Neural cell (in vitro differentiated cells): ENCODE measurements around the gene P2RX3. TPM values are rescaled to one million over a fixed set of nuclear protein-coding genes. Genes with fewer than 3 reads are reported as not detected.

ENCODE experiments used
- H2AFZ ChIP-seq: fragments of 200-600, 300-800 bp; sonication (generic), shearing (Covaris generic); 2 replicates; pipeline ENCODE4 v1.6.0; 2014; ENCODE audit warnings: low read depth, mild to moderate bottlenecking, antibody characterized with exemption, low read length, moderate library complexity
- H3F3A ChIP-seq: fragments of 200-600 bp; shearing (Covaris generic); 2 replicates; pipeline ENCODE4 v1.6.1; 2016; ENCODE audit warnings: mild to moderate bottlenecking, moderate library complexity, mixed read lengths, antibody characterized with exemption, low read length; ENCODE audit not compliant: insufficient read depth, poor library complexity, severe bottlenecking
- H3K27ac ChIP-seq: fragments of 200-600, 300-800 bp; sonication (generic), shearing (Covaris generic); 2 replicates; pipeline ENCODE4 v1.5.1; 2014; ENCODE audit warnings: mild to moderate bottlenecking, low read length, moderate library complexity
- H3K27me3 ChIP-seq: fragments of 300-800, 200-600 bp; sonication (generic), shearing (Covaris generic); 2 replicates; pipeline ENCODE4 v1.6.0; 2014; ENCODE audit warnings: mild to moderate bottlenecking, low read depth, low read length, moderate library complexity; ENCODE audit not compliant: insufficient read depth
- H3K36me3 ChIP-seq: fragments of 300-800, 200-600 bp; sonication (generic), shearing (Covaris generic); 2 replicates; pipeline ENCODE4 v1.5.1; 2014; ENCODE audit warnings: mild to moderate bottlenecking, antibody characterized with exemption, low read length, moderate library complexity; ENCODE audit not compliant: insufficient read depth
- H3K4me2 ChIP-seq: fragments of 300-800, 200-600 bp; sonication (generic), shearing (Covaris generic); 2 replicates; pipeline ENCODE4 v1.6.0; 2014; ENCODE audit warnings: mild to moderate bottlenecking, low read length
- H3K4me3 ChIP-seq: fragments of 300-800, 200-600 bp; sonication (generic), shearing (Covaris generic); 2 replicates; pipeline ENCODE4 v1.5.1; 2014; ENCODE audit warnings: mild to moderate bottlenecking, low read length, moderate library complexity
- H3K79me2 ChIP-seq: fragments of 200-600 bp; shearing (Covaris generic); replicated peaks from 2 replicates; pipeline ENCODE4 v1.6.0; 2014; ENCODE audit warnings: mild to moderate bottlenecking, low read length, moderate library complexity; ENCODE audit not compliant: insufficient read depth
- H3K9ac ChIP-seq: fragments of 300-800, 200-600 bp; sonication (generic), shearing (Covaris generic); 2 replicates; pipeline ENCODE4 v1.6.1; 2016; ENCODE audit warnings: mild to moderate bottlenecking, low read length, mixed read lengths
- H3K9me2 ChIP-seq: fragments of 200-600 bp; shearing (Covaris generic); 2 replicates; pipeline ENCODE4 v1.6.1; 2016; ENCODE audit warnings: mild to moderate bottlenecking, low read length, mixed read lengths; ENCODE audit not compliant: insufficient read depth
- H3K9me3 ChIP-seq: fragments of 200-600, 300-800 bp; sonication (generic), shearing (Covaris generic); 2 replicates; pipeline ENCODE4 v1.6.1; 2016; ENCODE audit warnings: mild to moderate bottlenecking, mixed run types, low read length, moderate library complexity, mixed read lengths
- H4K20me1 ChIP-seq: fragments of 200-600 bp; shearing (Covaris generic); 2 replicates; pipeline ENCODE4 v1.6.1; 2016; ENCODE audit warnings: mild to moderate bottlenecking, mixed run types; ENCODE audit not compliant: insufficient read depth
- CTCF ChIP-seq: fragments of 450-650 bp; IDR thresholded peaks from 2 replicates; pipeline ENCODE4 v1.5.1; 2014; ENCODE audit warnings: antibody characterized with exemption, mild to moderate bottlenecking, moderate library complexity; ENCODE audit not compliant: poor library complexity, severe bottlenecking
- EP300 ChIP-seq: fragments of 450-650 bp; conservative IDR thresholded peaks from 2 replicates; pipeline ENCODE4 v1.6.1; 2014; ENCODE audit warnings: antibody characterized with exemption, mild to moderate bottlenecking, moderate library complexity; ENCODE audit not compliant: poor library complexity, severe bottlenecking
- EZH2 ChIP-seq: fragments of 200-600, 300-800 bp; shearing (Covaris generic), sonication (generic); IDR thresholded peaks from 2 replicates; pipeline ENCODE4 v1.6.1; 2014; ENCODE audit warnings: antibody characterized with exemption, low read length, borderline replicate concordance, mild to moderate bottlenecking; ENCODE audit not compliant: insufficient read depth, poor library complexity, severe bottlenecking
- MXI1 ChIP-seq: fragments of 450-650 bp; conservative IDR thresholded peaks from 2 replicates; pipeline ENCODE4 v1.6.1; 2014; ENCODE audit warnings: antibody characterized with exemption, mild to moderate bottlenecking; ENCODE audit not compliant: poor library complexity, severe bottlenecking
- POLR2AphosphoS5 ChIP-seq: IDR thresholded peaks from 2 replicates; pipeline ENCODE4 v1.6.1; 2012
- RAD21 ChIP-seq: fragments of 450-650 bp; conservative IDR thresholded peaks from 2 replicates; pipeline ENCODE4 v1.6.1; 2014; ENCODE audit warnings: antibody characterized with exemption, mild to moderate bottlenecking, moderate library complexity
- REST ChIP-seq: IDR thresholded peaks from 2 replicates; pipeline ENCODE4 v1.6.1; 2012; ENCODE audit warnings: borderline replicate concordance
- SMC3 ChIP-seq: fragments of 450-650 bp; conservative IDR thresholded peaks from 2 replicates; pipeline ENCODE4 v1.6.1; 2014; ENCODE audit warnings: antibody characterized with exemption, mild to moderate bottlenecking, moderate library complexity; ENCODE audit not compliant: poor library complexity
- TAF1 ChIP-seq: IDR thresholded peaks from 2 replicates; pipeline ENCODE4 v1.6.1; 2012; ENCODE audit warnings: low read depth
- polyA plus RNA-seq: library from polyadenylated mRNA; depleted of rRNA; stranded (reverse); fragments of >200 nt; gene quantifications from 2 replicates; pipeline ENCODE4 v1.2.3, GENCODE V29; 2014

The P2RX3 gene
- polyA plus RNA-seq, 1 donor from 2014 or later: not detected

GRCh38 chr11:57378186-57378585 lies 40.0 kb downstream of the P2RX3 start:
- Histone ChIP-seq H3K9me3 (no peaks in the 10 kb centered on the region), H4K20me1 (no peaks in the 10 kb centered on the region), H3K4me3 (no peak overlapping the region), H2AFZ (no peak overlapping the region), H3K79me2 (no peaks in the 10 kb centered on the region), H3K27me3 (no peaks in the 10 kb centered on the region), H3K4me2 (no peak overlapping the region), H3K36me3 (no peaks in the 10 kb centered on the region), H3K9me2 (no peaks in the 10 kb centered on the region), H3K9ac (no peak overlapping the region), H3K27ac (no peak overlapping the region), H3F3A (no peaks in the 10 kb centered on the region)
- TF ChIP-seq EZH2 (no peak), REST (no peak), RAD21 (no peak), POLR2AphosphoS5 (no peak), TAF1 (no peak), EP300 (no peak), CTCF (no peak), SMC3 (no peak), MXI1 (no peak)

- Histone ChIP-seq H3K27me3 (no peaks in the 10 kb centered on the region), H3K36me3 (no peaks in the 10 kb centered on the region), H3F3A (no peaks in the 10 kb centered on the region), H3K27ac (no peak overlapping the region), H3K9me3 (no peaks in the 10 kb centered on the region), H3K9me2 (no peaks in the 10 kb centered on the region), H4K20me1 (no peaks in the 10 kb centered on the region), H3K4me2 (no peak overlapping the region), H2AFZ (no peak overlapping the region), H3K79me2 (no peaks in the 10 kb centered on the region), H3K9ac (no peak overlapping the region), H3K4me3 (no peak overlapping the region)
- TF ChIP-seq CTCF: no peak
- TF ChIP-seq EZH2: no peak
- no peak for TF ChIP-seq EP300
- no peak for TF ChIP-seq SMC3
- TF ChIP-seq TAF1: no peak
- no peak for TF ChIP-seq POLR2AphosphoS5
- TF ChIP-seq REST: no peak
- TF ChIP-seq MXI1: no peak
- TF ChIP-seq RAD21: no peak
Observed at GRCh38 chr11:57379732-57380131, 41.6 kb downstream of the P2RX3 start.
